Activated naive CD4-positive, alpha-beta T cell treated with anti-CD3 and anti-CD28 coated beads, Interleukin-2, amount 10 ng/mL, durations not matched to agents 5 hours and 36 hours (primary cell): ENCODE data around the gene ITPKA. TPM values are rescaled to one million over a fixed set of nuclear protein-coding genes. Genes with fewer than 3 reads are reported as not detected.

ENCODE experiments used
- total RNA-seq, 2 experiments: library from RNA; stranded (reverse); gene quantifications; one replicate each; pipeline ENCODE4 v1.2.3, GENCODE V29; 2021

Gene ITPKA
- under 1 TPM; 0.19 to 0.33 TPM for total RNA-seq

GRCh38 chr15:41493205-41493901, at the start of gene ITPKA:
Gene ITPKA (plus strand): TSS chr15:41493874. CDS start chr15:41493928, 54 bp downstream.

DNA sequence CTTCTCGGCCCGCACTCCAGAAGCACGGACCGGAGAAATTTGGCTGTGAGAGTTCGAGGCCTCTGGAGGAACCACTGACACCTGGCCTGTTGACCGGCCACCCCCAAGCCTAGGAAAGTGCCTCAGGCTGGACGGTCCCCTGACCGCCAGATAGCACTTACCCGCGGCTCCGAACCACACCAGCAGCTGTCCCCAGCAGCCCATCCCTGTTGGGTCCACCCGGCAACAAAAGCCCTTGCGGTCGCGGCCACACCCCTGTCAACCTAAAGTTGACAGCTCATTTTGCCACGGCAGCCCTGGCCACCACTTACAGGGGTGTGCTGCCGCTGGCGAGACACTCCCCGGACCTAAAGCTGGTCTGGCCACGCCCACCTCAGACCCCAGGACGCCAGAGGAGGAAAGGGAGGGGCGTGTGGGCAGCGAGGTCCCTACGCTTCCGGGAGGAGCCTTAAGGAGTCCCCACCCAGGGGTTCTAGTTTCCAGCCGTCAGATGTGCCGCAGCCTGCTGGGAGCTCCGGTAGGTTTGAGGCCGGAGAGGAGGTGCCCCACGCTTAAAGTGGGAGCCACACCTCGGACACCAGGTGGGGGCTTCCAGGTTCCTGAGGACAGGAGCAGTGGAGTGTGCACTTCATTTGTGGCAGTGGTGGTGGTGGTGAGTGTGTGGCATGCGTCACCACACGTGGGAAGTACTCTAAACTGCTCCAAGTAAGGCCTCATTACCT, 20.0 kb downstream of the ITPKA start, which contains the start of gene LTK:
Gene LTK, minus strand, starts transcription at position 322 of the 722 bp plus-strand sequence. Its CDS starts 118 bp downstream, at position 204.

Other genes with a start within 250 kb of the ITPKA start
- gene OIP5, start 161.3 kb upstream of the ITPKA start, total RNA-seq, result 10 to 100 TPM; 12.8 to 13.3 TPM
- gene NUSAP1, start 161.0 kb upstream of the ITPKA start, total RNA-seq, result 100 to 1,000 TPM; 205 to 210 TPM
- 10 to 100 TPM; 10.8 to 13.2 TPM for gene NDUFAF1, start 91.4 kb upstream of the ITPKA start, total RNA-seq
- gene RTF1, start 76.8 kb upstream of the ITPKA start, total RNA-seq, result 10 to 100 TPM; 36.6 to 40.0 TPM
- gene LTK, start 20.0 kb downstream of the ITPKA start, total RNA-seq, result under 1 TPM; 0.13 to 0.17 TPM
- gene RPAP1, start 50.4 kb downstream of the ITPKA start, total RNA-seq, result 10 to 100 TPM; 35.9 to 38.3 TPM
- gene TYRO3, start 65.3 kb downstream of the ITPKA start, total RNA-seq, result 1 to 10 TPM; 1.3 to 1.9 TPM
- gene MGA, start 166.5 kb downstream of the ITPKA start, total RNA-seq, result 10 to 100 TPM; 36.1 to 36.3 TPM